HL-60 (cell line): ENCODE measurements around the gene NCOA5.

Source experiments
- TF ChIP-seq, protein P1 (sequence below): IDR thresholded peaks from one replicate; pipeline ENCODE4 v1.5.1; 2011; ENCODE audit warnings: low read length, control low read depth, inconsistent platforms; ENCODE audit not compliant: insufficient read depth
- TF ChIP-seq, protein P2 (sequence below): IDR thresholded peaks from 2 replicates; pipeline ENCODE4 v1.6.1; 2012; ENCODE audit warnings: low read depth; ENCODE audit not compliant: insufficient replicate concordance

DNA sequence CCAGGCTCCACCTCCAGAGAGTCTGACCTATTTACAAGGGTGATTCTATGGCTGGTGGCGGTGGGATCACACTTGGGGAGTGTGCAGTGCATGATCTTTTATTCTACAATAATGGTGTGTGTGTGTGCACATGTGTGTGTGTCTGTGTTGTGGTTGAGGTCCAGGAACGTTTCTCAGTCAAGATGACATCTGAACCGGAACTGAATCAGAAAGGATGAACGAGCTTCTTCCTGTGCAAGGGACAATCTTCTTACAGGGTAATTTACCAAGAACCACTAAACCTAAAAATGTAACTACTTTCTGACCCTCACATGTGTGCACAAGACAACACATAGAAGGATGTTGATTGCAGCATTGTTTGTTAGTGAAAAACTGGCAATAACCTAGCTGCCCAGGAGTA, 72.5 kb downstream of the NCOA5 start:
- TF ChIP-seq, protein P1, sequence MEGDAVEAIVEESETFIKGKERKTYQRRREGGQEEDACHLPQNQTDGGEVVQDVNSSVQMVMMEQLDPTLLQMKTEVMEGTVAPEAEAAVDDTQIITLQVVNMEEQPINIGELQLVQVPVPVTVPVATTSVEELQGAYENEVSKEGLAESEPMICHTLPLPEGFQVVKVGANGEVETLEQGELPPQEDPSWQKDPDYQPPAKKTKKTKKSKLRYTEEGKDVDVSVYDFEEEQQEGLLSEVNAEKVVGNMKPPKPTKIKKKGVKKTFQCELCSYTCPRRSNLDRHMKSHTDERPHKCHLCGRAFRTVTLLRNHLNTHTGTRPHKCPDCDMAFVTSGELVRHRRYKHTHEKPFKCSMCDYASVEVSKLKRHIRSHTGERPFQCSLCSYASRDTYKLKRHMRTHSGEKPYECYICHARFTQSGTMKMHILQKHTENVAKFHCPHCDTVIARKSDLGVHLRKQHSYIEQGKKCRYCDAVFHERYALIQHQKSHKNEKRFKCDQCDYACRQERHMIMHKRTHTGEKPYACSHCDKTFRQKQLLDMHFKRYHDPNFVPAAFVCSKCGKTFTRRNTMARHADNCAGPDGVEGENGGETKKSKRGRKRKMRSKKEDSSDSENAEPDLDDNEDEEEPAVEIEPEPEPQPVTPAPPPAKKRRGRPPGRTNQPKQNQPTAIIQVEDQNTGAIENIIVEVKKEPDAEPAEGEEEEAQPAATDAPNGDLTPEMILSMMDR, result no peak
- TF ChIP-seq, protein P2, sequence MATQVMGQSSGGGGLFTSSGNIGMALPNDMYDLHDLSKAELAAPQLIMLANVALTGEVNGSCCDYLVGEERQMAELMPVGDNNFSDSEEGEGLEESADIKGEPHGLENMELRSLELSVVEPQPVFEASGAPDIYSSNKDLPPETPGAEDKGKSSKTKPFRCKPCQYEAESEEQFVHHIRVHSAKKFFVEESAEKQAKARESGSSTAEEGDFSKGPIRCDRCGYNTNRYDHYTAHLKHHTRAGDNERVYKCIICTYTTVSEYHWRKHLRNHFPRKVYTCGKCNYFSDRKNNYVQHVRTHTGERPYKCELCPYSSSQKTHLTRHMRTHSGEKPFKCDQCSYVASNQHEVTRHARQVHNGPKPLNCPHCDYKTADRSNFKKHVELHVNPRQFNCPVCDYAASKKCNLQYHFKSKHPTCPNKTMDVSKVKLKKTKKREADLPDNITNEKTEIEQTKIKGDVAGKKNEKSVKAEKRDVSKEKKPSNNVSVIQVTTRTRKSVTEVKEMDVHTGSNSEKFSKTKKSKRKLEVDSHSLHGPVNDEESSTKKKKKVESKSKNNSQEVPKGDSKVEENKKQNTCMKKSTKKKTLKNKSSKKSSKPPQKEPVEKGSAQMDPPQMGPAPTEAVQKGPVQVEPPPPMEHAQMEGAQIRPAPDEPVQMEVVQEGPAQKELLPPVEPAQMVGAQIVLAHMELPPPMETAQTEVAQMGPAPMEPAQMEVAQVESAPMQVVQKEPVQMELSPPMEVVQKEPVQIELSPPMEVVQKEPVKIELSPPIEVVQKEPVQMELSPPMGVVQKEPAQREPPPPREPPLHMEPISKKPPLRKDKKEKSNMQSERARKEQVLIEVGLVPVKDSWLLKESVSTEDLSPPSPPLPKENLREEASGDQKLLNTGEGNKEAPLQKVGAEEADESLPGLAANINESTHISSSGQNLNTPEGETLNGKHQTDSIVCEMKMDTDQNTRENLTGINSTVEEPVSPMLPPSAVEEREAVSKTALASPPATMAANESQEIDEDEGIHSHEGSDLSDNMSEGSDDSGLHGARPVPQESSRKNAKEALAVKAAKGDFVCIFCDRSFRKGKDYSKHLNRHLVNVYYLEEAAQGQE, result no peak
